ENCODE measurements around the gene ADGRA1.
"Not testable (repeated sequence)": the region's sequence is repeated elsewhere in the genome, so short reads cannot be mapped to it uniquely, and the experiment has no call there.

ADGRA1 gene

DNA sequence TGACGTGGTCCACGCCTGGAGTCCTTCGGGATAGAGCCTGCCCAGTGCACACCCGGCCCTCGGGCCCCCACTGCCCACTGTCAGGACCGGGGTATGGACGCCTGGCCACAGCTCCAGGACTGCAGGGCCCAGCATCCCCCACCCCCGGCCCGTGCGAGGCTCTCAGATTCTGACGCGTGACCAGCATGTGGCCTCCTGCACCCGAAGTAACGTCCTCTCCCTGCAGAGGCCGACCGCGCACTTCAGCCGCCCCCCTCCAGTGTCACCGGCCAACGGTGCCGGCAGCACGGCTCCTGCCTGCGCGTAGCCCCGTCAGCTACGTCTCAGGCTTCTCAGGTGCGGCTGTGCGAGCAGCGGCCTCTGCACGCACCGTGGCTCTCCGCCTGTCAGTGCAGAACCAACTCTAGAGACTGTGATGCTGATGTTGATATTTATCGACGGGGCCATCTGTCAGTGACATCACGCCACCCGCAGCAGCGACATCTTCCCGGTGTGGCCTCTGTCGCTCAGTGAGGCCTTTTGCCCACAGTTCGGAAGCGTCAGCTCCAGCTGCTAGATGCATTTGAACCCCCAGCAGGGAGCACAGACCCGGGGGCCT, 40.1 kb upstream of the ADGRA1 start:
- H3K4me3 ChIP-seq (ENCODE audit: low read length) = no peak overlapping the region
- no peak for TF ChIP-seq ZNF274 (IDR thresholded peaks at IDR 0.05; ENCODE audit: low read depth, low read length)

DNA sequence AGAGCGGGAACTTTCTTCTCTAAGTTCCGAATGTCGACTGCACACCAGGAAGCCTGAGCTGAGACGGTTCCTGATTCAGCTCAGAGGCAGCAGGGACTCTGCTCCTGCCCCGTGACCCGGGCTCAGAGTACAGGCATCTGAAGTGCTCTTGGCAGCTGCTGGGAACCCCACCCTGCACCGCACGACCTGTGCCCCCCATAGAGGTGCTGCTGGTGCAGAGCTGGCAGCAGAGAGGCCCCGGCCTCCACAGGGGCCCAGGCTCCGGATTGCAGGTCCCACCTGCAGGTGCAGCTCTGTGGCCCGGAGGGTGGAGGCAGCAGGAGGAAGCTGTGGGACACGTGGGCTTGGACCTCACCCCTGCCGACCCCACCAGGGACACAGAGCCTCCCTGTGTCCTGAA, 39.5 kb upstream of the ADGRA1 start:
- no peak overlapping the region for H3K4me3 ChIP-seq (ENCODE audit: low read length)
- no peak for TF ChIP-seq ZNF274 (IDR thresholded peaks at IDR 0.05; ENCODE audit: low read depth, low read length)

DNA sequence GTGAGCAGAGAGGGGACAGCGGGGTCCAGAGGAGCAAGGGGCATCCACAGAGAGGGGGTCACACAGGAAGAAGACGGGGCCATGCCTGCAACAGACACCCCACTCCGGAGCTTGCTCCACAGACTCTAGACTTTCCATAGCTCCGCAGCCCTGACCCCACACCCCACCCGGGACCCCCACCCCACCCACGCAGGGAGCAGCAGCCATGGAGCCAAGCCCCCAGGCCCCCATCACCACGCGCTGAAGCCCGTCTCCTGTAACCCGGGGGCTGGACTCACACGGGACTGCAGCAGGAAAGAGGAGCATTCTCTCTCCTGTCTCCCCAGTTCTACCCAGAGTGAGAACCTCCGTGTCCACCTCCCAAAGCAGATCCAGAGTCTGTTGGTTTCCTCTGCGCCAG, 38.8 kb upstream of the ADGRA1 start:
- no peak for TF ChIP-seq ZNF274 (IDR thresholded peaks at IDR 0.05; ENCODE audit: low read depth, low read length)
- no peak overlapping the region for H3K4me3 ChIP-seq (ENCODE audit: low read length)

DNA sequence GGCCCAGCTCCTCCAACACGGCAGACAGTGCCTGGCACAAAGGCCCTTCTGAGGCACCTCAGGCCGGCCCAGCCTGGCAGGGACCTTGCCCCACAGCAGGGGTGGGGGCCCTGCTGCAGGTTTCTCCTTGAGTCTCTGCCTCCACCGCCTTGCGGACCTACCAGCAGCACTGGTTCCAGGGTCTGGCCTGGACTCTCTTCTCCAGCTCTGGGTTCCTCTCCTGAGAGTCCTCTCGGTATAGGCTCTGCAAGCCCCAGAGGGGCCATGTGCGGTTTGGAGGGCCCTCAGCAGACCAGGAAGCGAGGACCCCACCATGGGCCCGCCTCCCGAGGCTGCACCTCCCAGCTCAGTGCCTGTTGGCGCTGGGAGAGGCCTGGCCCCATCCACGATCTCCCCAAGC, 38.1 kb upstream of the ADGRA1 start:
- TF ChIP-seq ZNF274 (IDR thresholded peaks at IDR 0.05; ENCODE audit: low read depth, low read length) = no peak

DNA sequence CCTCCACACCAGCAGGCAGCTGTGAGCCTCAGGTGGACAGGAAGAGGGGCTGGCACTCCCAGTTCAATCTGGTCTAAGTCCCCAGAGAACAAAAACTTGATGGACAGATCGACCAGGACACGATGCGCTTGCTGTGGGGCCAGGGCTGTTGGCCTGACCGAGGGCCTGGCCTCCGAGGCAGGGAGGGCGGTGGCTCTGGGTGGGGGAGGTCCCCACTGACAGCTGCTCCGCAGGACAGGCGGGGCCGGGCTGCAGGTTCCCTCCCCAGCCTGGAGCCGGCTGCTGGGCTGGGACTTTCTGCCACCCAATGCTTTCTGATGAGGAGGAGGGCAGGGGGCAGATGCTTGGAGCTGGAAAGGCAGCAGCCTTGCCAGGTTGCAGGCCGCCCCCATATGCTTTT, 37.4 kb upstream of the ADGRA1 start:
- no peak overlapping the region for H3K4me3 ChIP-seq (ENCODE audit: low read length)
- no peak for TF ChIP-seq ZNF274 (IDR thresholded peaks at IDR 0.05; ENCODE audit: low read depth, low read length)

More for the DNA sequence above, 38.1 kb upstream of the ADGRA1 start:
- no peak overlapping the region for H3K4me3 ChIP-seq (ENCODE audit: low read length)

DNA sequence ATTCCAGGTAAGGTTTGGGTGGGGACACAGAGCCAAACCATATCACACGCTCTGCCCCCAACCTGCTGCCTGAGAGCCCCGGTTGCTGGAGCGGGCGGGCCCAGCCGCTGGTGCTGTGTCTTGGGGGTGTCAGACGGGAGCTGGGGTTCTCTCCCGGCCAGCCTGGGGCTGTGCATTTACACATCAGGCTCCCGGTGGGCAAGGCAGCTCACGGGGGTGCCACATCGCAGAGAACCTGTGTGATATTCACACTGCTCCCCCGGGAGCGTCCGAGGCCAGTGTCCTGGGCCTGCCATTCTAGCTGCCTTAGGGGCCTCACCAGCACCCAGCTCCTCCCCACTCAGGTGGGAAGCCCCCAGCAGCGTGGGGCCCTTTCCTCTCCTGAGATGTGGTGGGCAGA, 35.6 kb upstream of the ADGRA1 start:
- no peak for TF ChIP-seq ZNF274 (IDR thresholded peaks at IDR 0.05; ENCODE audit: low read depth, low read length)
- H3K4me3 ChIP-seq (ENCODE audit: low read length) = no peak overlapping the region

DNA sequence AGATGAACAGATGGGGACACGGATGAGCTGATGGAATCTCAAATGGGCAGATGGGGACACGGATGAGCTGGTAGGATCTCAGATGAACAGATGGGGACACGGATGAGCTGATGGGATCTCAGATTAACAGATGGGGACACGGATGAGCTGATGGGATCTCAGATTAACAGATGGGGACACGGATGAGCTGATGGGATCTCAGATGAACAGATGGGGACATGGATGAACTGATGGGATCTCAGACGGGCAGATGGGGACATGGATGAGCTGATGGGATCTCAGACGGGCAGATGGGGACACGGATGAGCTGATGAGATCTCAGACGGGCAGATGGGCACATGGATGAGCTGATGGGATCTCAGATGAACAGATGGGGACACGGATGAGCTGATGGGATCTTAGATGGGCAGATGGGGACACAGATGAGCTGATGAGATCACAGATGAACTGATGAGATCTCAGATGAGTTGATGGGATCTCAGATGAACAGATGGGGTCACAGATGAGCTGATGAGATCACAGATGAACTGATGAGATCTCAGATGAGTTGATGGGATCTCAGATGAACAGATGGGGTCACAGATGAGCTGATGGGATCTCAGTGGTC, 34.1 kb upstream of the ADGRA1 start:
- H3K4me3 ChIP-seq (ENCODE audit: low read length) = not testable (repeated sequence)

DNA sequence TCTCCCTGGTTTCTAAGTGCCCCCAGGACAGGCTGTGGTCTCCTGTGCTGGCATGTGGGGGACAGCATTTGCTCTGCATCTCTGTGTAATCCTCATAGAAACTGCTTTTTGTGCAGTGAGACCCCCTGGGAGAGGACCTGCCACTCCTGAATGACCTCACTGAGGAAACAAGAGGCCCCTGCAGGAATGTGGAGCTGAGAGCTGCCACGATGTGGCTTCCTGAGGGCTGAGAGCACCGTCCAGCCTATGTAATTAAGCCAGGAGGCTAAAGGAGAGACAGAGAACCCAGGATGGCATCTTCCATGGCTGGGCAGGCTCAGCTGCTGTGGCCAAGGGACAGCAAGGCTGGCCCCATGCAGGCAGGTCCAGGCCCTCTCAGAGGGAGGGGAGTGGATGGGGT, 32.3 kb upstream of the ADGRA1 start:
- no peak overlapping the region for H3K4me3 ChIP-seq (ENCODE audit: low read length)
- TF ChIP-seq ZNF274 (IDR thresholded peaks at IDR 0.05; ENCODE audit: low read depth, low read length) = no peak

DNA sequence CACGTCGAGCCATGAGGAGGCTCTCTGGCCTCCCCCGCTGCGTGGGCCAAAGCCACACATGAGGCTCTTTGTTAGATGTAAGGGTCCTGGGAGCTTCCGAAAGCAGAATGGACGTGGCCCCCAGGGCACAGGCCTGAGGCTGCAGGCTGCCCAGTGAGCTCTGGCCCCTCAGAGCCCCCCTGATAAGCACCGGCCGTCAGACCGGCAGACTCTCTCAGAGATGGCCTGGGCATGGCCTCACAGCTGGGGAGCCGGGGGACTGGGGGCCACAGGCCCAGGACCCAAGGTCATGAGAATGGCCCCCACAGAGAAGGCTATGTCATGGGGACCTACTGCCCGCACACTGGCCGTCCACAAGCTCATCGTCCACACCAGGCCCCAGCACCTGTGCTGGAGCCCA, 31.7 kb upstream of the ADGRA1 start:
- no peak for TF ChIP-seq ZNF274 (IDR thresholded peaks at IDR 0.05; ENCODE audit: low read depth, low read length)
- no peak overlapping the region for H3K4me3 ChIP-seq (ENCODE audit: low read length)

DNA sequence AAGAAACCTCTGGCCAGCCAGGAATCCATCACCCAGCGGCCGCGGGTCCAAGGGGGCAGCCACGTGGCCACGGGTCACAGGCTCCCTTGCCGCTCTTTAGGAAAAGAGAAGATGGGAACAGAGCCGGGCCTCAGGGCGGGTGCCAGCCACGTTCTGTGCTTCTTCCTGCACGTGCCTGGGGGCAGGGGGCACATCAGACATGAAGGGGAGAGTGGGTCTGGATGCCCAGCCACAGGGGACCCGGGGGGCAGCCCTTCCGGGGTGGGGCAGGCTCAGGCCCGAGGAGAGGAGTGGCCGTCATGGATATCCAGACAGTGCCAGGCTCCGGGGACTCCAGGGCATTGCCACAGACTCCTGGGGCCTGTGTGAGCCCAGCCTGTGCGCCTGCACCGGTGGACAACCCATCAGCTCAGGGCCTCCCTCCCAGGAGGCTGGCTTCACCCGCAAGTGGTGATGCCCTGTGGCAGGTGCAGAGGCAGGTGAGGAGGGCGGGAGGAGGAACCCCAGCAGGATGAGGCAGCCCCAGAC, 31.0 kb upstream of the ADGRA1 start:
- no peak for TF ChIP-seq ZNF274 (IDR thresholded peaks at IDR 0.05; ENCODE audit: low read depth, low read length)

DNA sequence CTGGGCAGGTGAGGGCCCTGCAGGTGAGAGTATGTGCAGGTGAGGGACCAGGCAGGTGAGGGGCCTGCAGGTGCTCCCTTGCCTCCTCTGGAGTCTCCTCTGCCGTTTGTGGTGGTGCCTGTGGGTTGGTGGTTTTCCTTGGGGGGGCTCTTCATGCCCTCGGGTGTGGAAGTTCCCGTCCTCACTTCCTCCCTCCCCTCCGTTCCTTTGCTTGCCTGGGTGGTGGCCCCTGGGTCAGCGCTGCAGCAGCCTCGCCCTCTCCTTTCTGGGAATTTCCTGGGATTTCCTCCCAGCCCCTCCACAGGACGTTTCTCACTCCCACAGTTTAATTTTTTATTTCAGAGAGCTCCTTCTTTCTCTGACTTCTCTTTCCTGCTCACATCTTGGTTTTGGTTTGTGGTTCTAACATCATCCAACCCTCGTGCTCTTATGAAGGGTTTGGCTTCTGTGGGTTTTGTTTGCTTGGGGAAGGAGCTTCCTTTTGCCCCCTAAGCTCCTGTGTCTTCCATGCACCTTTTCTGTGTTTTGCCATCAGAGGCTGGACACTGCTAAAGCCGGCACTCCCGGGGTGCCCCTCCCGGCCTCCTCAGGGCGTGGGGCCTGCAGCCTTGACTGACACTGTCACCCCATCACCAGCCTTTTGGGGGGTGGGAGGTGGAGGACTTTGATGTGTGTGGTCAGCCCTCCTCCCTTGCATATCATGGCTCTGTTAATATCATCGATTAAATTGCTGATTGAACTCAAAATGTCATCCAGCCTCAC, 29.2 kb upstream of the ADGRA1 start:
- no peak overlapping the region for H3K4me3 ChIP-seq (ENCODE audit: low read length)
- no peak for TF ChIP-seq ZNF274 (IDR thresholded peaks at IDR 0.05; ENCODE audit: low read depth, low read length)

More for the DNA sequence above, 31.0 kb upstream of the ADGRA1 start:
- no peak overlapping the region for H3K4me3 ChIP-seq (ENCODE audit: low read length)

DNA sequence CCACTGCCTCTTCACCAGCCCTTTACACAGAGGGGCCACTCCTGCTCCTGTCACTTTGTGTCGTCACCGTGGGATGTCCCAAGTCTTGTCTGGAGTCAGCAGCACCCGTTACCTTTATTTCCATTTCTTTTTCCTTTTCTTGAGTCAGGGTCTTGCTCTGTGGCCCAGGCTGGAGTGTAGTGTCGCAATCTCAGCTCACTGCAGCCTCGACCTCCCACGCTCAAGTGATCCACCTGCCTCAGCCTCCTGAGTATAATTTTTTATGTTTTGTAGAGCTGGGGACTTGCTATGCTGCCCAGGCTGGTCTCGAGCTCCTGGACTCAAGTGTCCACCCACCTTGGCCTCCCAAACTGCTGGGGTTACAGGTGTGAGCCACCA, 28.6 kb upstream of the ADGRA1 start:
- TF ChIP-seq ZNF274 (IDR thresholded peaks at IDR 0.05; ENCODE audit: low read depth, low read length) = no peak
- H3K4me3 ChIP-seq (ENCODE audit: low read length) = no peak overlapping the region

DNA sequence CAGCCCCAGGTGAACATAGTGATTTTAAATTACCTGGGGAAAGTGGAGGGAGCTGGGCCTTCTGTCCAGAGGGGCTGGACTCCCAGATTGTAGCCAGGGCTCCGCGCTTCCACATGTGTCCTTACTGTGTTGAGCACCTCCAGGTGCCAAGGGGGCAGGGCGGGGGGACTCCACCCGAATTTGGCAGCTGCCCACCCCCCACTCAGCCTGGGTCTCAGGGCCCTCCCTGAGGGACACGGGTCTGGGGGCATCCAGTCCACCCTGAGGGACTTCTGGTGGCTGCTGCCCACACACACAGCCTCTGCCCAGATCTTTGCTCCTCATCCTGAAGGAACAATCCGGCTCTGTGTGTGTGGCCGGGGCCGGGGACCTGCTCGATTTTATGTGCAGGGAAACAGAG, 28.2 kb upstream of the ADGRA1 start:
- H3K4me3 ChIP-seq (ENCODE audit: low read length) = no peak overlapping the region
- no peak for TF ChIP-seq ZNF274 (IDR thresholded peaks at IDR 0.05; ENCODE audit: low read depth, low read length)

DNA sequence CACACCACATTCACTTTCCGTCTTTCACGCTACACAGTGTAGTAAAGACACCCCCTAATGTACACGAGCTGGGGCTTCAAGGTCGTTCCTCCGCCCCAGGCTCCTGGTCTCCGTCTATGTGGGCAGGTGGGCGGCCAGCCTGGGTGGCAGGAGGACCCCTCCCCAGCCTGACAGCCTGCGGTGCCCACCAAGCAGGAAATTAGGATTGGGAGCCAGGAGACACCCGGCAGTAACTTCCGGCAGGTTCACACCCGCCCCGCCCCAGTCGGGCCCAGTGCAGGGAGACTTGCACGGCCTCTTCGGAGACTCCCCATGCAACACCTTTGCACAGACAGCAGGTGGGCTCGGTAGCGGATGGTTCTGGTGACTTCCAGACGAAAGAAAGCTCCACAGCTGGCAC, 27.7 kb upstream of the ADGRA1 start:
- no peak overlapping the region for H3K4me3 ChIP-seq (ENCODE audit: low read length)
- no peak for TF ChIP-seq ZNF274 (IDR thresholded peaks at IDR 0.05; ENCODE audit: low read depth, low read length)

DNA sequence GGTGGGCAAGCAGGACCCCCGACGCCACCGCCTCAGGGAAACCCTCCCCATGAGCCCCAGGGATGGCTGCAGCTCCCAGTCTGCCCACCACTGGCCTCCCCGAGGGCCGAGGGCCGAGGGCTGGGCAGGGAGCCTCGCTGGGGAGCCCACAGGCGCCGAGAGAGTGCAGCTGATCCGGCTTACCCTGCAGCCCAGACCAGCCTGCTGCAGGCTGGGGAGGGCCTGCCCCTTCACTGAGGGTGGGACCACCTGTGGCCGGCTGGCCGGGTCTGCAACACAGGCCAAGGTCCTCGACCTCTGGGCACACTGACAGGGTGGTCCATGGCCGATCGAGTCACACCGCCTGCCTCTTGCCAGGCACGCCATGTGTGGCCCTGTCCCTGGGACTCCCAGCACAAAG, 27.3 kb upstream of the ADGRA1 start:
- TF ChIP-seq ZNF274 (IDR thresholded peaks at IDR 0.05; ENCODE audit: low read depth, low read length) = no peak

More for the DNA sequence above, 27.3 kb upstream of the ADGRA1 start:
- no peak overlapping the region for H3K4me3 ChIP-seq (ENCODE audit: low read length)
